ENCODE data around the gene ARHGDIA. TPM values are rescaled to one million over a fixed set of nuclear protein-coding genes. Genes with fewer than 3 reads are reported as not detected.

ARHGDIA gene
- total and polyA plus RNA-seq, 2 experiments from 2014 or later, result 80.7 to 295 TPM

DNA sequence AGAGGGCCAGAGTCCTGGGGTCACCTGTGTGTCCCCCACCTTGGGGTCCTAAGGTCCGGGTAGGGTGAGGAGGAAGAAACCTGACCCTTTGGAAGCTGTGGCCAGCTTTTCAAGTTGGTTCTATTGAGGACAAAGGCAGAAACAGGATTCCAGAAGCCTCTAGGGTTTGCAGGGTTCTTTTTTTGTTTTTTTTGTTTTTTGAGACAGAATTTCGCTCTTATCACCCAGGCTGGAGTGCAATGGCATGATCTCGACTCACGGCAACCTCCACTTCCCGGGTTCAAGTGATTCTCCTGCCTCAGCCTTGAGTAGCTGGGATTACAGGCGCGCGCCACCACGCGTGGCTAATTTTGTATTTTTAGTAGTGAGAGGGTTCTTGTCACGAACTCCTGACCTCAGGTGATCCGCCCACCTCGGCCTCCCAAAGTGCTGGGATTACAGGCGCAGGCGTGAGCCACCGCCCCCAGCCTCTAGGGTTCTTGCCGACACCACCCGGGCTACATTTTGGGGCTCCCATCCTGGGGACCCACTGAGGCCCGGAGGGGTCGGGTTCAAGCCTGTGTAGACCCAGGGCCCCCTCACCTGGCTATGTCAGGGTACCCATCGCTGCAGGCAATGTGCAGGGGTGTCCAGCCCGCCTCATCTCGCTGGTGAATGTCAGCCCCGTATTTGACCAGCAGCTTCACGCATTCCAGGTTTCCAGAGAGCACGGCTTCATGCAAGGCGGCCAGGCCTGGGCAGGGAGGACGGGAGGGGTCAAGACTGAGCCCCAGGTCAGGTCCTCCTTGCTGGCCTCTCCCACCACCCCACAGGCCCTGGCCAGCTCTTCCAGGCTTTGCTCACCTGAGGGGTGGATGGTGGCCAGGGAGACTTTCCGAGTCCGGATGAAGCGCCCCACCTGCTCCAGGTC is 37.0 kb downstream of the ARHGDIA start:
- no peak for DNase-seq (ENCODE audit: low spot score)
- peak overlapping the region; percentile 96 for H3K27ac ChIP-seq
- H3K4me3 ChIP-seq, result peak overlapping the region; percentile 50
- H4K20me1 ChIP-seq (ENCODE audit: insufficient read depth, poor library complexity, severe bottlenecking), result no peaks in the 10 kb centered on the region
- H2AFZ ChIP-seq, result peak overlapping the region; percentile 32
- no peaks in the 10 kb centered on the region for H3K27me3 ChIP-seq
- H3K79me2 ChIP-seq, result peaks cover 38% of the 10 kb centered on the region
- no peaks in the 10 kb centered on the region for H3K9me2 ChIP-seq (replicated peaks; ENCODE audit: insufficient read depth)
- TF ChIP-seq, protein P1, sequence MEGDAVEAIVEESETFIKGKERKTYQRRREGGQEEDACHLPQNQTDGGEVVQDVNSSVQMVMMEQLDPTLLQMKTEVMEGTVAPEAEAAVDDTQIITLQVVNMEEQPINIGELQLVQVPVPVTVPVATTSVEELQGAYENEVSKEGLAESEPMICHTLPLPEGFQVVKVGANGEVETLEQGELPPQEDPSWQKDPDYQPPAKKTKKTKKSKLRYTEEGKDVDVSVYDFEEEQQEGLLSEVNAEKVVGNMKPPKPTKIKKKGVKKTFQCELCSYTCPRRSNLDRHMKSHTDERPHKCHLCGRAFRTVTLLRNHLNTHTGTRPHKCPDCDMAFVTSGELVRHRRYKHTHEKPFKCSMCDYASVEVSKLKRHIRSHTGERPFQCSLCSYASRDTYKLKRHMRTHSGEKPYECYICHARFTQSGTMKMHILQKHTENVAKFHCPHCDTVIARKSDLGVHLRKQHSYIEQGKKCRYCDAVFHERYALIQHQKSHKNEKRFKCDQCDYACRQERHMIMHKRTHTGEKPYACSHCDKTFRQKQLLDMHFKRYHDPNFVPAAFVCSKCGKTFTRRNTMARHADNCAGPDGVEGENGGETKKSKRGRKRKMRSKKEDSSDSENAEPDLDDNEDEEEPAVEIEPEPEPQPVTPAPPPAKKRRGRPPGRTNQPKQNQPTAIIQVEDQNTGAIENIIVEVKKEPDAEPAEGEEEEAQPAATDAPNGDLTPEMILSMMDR (IDR thresholded peaks at IDR 0.05; ENCODE audit: poor library complexity), result no peak
- TF ChIP-seq EZH2phosphoT487 (IDR thresholded peaks at IDR 0.05; ENCODE audit: low read depth, severe bottlenecking, unreplicated experiment) (no peak), EZH2 (IDR thresholded peaks at IDR 0.05; ENCODE audit: borderline replicate concordance) (no peak)
- peak overlapping the region; percentile 97 for H3K4me2 ChIP-seq
- no peaks in the 10 kb centered on the region for H3K9me3 ChIP-seq (ENCODE audit: low read depth)
- H3K4me1 ChIP-seq (ENCODE audit: insufficient read depth), result peaks cover 21% of the 10 kb centered on the region
- WGBS (ENCODE audit: low lambda C conversion rate, missing lambda C conversion rate), result 86% methylated on average over 30 of the region's 31 CpGs
- no peaks in the 10 kb centered on the region for H3K36me3 ChIP-seq (replicated peaks; ENCODE audit: insufficient read depth, low read depth)

DNA sequence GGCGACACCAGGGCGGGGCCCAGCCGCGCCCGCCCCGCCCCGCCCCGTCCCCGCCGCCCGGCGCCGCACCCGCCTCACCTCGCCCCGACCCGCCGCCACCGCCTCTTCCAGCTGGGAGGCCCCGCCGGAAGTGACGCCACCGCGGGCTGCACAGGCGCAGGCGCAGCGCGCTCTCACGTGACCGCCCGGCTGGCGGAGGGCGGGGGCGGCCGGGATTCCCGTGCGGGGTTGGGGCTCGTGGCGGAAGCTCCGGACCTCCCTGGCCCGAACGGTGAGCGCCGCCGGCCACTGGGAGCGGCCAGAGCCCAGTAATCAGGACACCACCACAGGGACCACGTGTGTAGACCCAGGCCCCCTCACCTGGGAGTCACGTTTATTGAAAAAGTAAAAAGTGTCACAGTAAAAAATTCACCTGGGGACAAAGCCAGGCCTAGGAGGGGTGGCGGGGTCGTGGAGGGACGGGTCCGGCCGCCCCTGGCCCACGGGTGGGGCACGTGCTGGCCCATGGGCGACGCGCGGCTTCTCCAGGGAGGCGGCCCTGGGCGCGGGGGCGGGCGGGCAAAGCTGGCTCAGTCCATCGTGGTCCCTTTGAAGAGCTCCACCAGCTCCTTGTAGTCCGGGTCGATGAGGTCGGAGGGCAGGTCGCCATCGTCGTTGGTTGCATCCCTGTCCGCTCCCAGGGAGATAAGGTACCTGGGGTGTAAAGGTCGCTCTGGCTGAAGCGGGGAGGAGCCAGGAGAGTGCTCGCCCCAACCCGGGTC is 37.8 kb downstream of the ARHGDIA start, which contains the start of gene MCRIP1:
Gene MCRIP1 (minus strand): TSS at position 132 of the 761 bp plus-strand sequence. CDS start 8,785 bp downstream, outside the sequence.
- H3K4me1 ChIP-seq (ENCODE audit: insufficient read depth), result peaks cover 21% of the 10 kb centered on the region
- no peaks in the 10 kb centered on the region for H3K36me3 ChIP-seq (replicated peaks; ENCODE audit: insufficient read depth, low read depth)
- H3K9me2 ChIP-seq (replicated peaks; ENCODE audit: insufficient read depth), result no peaks in the 10 kb centered on the region
- peak within 1 kb of the TSS; percentile 40 for H2AFZ ChIP-seq
- H3K4me3 ChIP-seq, result peak within 1 kb of the TSS; percentile 98
- peak within 1 kb of the TSS; percentile 97 for H3K4me2 ChIP-seq
- TF ChIP-seq EZH2phosphoT487 (IDR thresholded peaks at IDR 0.05; ENCODE audit: low read depth, severe bottlenecking, unreplicated experiment) (no peak), EZH2 (IDR thresholded peaks at IDR 0.05; ENCODE audit: borderline replicate concordance) (no peak)
- TF ChIP-seq, protein P1 (IDR thresholded peaks at IDR 0.05; ENCODE audit: poor library complexity), result no peak
- H3K27ac ChIP-seq, result peak within 1 kb of the TSS; percentile 96
- H3K27me3 ChIP-seq, result no peaks in the 10 kb centered on the region
- H3K79me2 ChIP-seq, result peaks cover 46% of the 10 kb centered on the region
- no peaks in the 10 kb centered on the region for H3K9me3 ChIP-seq (ENCODE audit: low read depth)
- H4K20me1 ChIP-seq (ENCODE audit: insufficient read depth, poor library complexity, severe bottlenecking), result no peaks in the 10 kb centered on the region
- peak; percentile 98 for DNase-seq (ENCODE audit: low spot score)
- WGBS (ENCODE audit: low lambda C conversion rate, missing lambda C conversion rate), result 2% methylated on average over 49 of the region's 76 CpGs

DNA sequence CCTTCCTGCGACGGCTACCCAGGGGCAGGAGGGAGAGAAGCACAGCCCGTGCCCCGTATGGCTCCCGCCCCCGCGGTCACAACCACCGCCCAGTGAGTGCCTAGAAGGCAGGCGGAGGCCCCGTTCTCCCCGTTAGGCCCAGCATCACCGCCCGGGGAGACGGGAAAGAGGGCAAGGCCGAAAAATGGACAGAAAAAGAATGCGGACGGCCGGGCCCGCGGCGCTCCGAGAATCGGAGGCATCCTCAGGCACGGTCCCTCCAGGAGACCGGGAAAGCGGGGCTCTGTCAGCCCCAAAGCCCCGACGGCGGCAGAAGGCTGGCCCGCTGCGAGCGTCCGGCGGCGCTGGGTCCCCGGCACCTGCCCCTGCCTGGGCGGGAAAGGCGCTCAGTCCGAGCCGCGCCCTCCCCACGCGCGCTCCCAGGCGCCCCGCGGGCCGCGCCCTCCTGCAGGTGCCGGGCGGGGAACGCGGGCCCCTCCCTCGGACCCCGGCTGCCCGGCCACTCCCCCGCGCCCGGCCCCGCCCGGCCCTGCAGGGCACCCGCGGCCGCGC is 38.5 kb downstream of the ARHGDIA start:
- peak overlapping the region; percentile 98 for H3K4me3 ChIP-seq
- H2AFZ ChIP-seq, result peak overlapping the region; percentile 40
- no peaks in the 10 kb centered on the region for H3K9me2 ChIP-seq (replicated peaks; ENCODE audit: insufficient read depth)
- peak overlapping the region; percentile 91 for H3K27ac ChIP-seq
- no peaks in the 10 kb centered on the region for H3K9me3 ChIP-seq (ENCODE audit: low read depth)
- H3K36me3 ChIP-seq (replicated peaks; ENCODE audit: insufficient read depth, low read depth), result no peaks in the 10 kb centered on the region
- TF ChIP-seq, protein P1 (IDR thresholded peaks at IDR 0.05; ENCODE audit: poor library complexity), result no peak
- TF ChIP-seq EZH2phosphoT487 (IDR thresholded peaks at IDR 0.05; ENCODE audit: low read depth, severe bottlenecking, unreplicated experiment) (no peak), EZH2 (IDR thresholded peaks at IDR 0.05; ENCODE audit: borderline replicate concordance) (no peak)
- no peaks in the 10 kb centered on the region for H4K20me1 ChIP-seq (ENCODE audit: insufficient read depth, poor library complexity, severe bottlenecking)
- 2% methylated on average over 23 of the region's 65 CpGs for WGBS (ENCODE audit: low lambda C conversion rate, missing lambda C conversion rate)
- H3K4me1 ChIP-seq (ENCODE audit: insufficient read depth), result peaks cover 21% of the 10 kb centered on the region
- H3K4me2 ChIP-seq, result peak overlapping the region; percentile 88
- no peaks in the 10 kb centered on the region for H3K27me3 ChIP-seq
- DNase-seq (ENCODE audit: low spot score), result peak; percentile 55
- peaks cover 52% of the 10 kb centered on the region for H3K79me2 ChIP-seq

All from hepatocyte (in vitro differentiated cells).